ENCODE measurements around the gene CDY2B.
"Not testable (repeated sequence)": the region's sequence is repeated elsewhere in the genome, so short reads cannot be mapped to it uniquely, and the experiment has no call there.

The CDY2B gene, protein sequence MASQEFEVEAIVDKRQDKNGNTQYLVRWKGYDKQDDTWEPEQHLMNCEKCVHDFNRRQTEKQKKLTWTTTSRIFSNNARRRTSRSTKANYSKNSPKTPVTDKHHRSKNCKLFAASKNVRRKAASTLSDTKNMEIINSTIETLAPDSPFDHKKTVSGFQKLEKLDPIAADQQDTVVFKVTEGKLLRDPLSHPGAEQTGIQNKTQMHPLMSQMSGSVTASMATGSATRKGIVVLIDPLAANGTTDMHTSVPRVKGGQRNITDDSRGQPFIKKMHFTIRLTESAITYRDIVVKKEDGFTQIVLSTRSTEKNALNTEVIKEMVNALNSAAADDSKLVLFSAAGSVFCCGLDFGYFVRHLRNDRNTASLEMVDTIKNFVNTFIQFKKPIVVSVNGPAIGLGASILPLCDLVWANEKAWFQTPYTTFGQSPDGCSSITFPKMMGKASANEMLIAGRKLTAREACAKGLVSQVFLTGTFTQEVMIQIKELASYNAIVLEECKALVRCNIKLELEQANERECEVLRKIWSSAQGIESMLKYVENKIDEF

GRCh38 chrY:17880120-17880519 is at the start of gene CDY2B:
TSS of gene CDY2B (minus strand) at chrY:17880220. CDS start at chrY:17879892, 328 bp downstream.
- not testable (repeated sequence) for DNase-seq

- not testable (repeated sequence) for DNase-seq
Measured at GRCh38 chrY:17908009-17908408, 28.0 kb upstream of the CDY2B start.

GRCh38 chrY:17907351-17907750 is 27.3 kb upstream of the CDY2B start:
- DNase-seq: not testable (repeated sequence)

DNA sequence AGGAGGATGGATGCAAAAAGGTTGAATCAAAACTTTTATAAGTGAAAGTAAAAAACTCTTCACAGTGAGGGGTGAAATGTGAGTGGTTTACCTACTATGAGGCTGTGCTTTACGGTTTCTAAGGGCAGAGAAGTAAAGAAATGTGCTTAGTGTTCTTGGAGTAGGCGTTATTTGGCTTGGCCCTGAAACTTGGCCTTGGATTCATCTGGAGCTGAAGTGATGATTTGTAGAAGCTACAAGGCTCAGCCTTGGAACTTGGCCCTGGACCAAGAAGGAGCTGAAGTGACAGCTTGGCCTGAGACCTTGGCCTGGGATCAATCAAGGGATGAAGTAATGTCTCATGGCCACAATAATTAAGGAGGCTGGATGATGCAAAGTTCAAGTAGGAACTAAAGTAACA is 1.7 kb upstream of the CDY2B start:
- not testable (repeated sequence) for DNase-seq

GRCh38 chrY:17876767-17877166 is 3.3 kb downstream of the CDY2B start:
- not testable (repeated sequence) for DNase-seq

DNA sequence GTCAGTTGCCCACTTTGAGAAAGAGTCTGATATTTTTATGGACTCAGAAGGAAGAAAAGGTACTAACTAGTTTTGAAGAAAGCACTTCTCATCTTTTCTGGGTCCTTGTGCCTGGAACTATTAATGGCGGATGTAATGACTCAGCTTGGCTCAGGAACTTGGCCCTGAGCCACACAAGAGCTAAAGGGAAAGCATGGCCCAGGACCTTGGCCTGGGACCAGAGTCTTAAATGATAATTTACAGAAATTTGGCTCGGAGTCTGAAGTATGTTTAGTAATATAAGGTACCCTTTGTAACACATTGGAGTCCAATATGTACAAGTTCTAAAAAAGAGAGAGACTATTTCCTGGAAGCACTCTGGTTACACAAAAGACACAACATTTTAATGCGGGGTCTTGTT is 4.6 kb downstream of the CDY2B start:
- not testable (repeated sequence) for DNase-seq

GRCh38 chrY:17871194-17871903 is 8.7 kb downstream of the CDY2B start:
- not testable (repeated sequence) for DNase-seq

DNA sequence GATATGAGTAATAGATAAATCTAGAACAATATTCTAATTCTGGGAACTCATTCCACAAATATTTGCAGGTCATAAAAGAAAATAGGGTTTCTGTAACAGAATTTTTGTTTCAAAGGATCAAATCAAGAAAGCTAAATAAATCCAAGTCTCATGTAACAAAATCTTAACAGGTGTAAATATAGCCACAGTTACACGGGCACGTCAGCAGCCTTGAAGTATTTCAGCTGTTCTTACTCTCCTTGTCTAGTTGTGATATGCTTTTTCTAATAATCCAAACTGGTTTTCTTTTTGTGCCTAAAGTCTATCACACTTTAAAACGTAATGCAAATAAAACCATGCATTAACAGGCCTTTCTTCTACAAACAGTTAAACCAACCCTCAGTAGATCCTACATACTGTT is 9.3 kb downstream of the CDY2B start:
- DNase-seq: not testable (repeated sequence)

DNA sequence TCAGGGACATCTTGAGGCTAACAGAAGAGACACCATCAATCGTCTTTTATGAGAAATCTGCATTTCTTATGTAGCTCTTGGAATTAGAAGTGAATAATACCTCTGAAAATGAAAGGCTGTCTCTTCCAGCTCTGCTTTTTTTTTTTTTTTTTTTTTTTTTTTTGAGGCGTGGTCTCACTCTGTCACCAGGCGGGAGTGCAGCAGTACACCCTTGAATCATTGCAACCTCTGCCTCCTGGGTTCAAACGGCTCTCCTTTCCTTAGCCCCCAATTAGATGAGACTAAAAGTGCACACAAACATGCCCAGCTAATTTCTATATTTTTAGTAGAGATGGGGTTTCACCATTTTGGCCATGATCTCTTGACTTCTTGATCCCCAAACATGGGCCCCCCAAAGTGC is 12.2 kb downstream of the CDY2B start:
- not testable (repeated sequence) for DNase-seq

GRCh38 chrY:17860634-17861033 is 19.4 kb downstream of the CDY2B start:
- DNase-seq: not testable (repeated sequence)

DNA sequence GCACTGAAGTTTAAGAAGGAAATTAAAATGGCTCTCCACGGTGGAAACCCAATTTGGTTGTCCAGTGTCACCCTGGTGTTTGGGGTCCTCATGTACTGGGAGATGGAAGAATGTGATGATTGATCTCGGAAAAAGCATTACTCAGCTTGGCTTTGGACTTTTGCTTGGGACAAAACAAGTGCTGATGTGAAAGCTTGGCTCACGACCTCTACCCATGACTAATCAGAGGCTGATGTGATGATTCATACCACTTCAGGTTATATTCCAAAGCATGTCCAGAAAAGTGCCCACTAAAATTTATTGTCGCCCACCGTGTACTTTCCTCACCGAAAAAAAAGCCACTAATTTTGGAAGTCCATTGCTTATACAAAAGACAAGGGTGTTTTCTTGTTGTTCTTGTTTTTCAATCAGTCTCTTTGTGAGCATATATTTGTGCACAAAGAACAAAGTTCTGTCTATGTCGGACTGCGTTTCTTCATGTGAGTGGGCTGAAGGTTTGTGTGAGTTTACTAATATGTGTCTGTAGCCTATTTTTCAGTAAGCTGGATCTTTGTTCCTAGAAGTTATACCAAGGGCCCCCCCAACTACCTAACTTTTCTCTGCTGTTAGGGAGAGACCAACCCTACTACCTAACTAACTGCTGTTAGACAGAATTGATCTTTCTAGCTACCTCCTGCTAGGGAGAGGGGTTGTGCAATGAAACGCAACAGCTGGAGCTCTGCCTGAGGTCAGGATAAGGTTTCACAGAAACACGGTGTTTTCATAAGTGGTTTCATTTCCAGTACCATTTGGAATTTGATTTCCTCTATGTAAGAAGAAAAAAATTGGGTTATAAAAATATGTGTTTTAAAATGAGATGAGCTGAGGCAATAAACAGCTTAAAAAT is 22.8 kb downstream of the CDY2B start:
- not testable (repeated sequence) for DNase-seq

- not testable (repeated sequence) for DNase-seq
Measured at GRCh38 chrY:17856508-17856907, 23.5 kb downstream of the CDY2B start.

DNA sequence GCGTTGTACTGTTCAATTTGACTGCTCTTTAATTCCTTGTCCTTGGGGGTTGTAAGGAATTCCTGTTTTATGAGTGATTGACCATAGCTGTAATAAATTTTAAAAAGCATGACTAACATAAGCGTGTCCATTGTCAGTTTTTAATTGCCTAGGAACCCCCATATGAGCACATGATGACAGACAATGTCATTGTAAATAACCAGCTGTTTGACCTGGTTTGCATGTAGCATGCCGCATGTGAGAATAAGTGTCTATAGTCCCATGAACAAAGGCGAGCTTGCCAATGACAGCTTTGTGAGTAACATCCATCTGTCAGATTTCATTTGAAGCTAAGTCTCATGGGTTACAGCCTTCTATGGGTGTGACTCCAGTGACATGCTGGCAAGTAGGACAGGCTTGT is 30.9 kb downstream of the CDY2B start:
- not testable (repeated sequence) for DNase-seq

- not testable (repeated sequence) for DNase-seq
Measured at GRCh38 chrY:17832149-17832548, 47.9 kb downstream of the CDY2B start.
